ENCODE results near the gene DDX31. TPM values are rescaled to one million over a fixed set of nuclear protein-coding genes. Genes with fewer than 3 reads are reported as not detected.

DDX31 gene
- total RNA-seq, 1 donor from 2014 or later = 15.1 TPM

DNA sequence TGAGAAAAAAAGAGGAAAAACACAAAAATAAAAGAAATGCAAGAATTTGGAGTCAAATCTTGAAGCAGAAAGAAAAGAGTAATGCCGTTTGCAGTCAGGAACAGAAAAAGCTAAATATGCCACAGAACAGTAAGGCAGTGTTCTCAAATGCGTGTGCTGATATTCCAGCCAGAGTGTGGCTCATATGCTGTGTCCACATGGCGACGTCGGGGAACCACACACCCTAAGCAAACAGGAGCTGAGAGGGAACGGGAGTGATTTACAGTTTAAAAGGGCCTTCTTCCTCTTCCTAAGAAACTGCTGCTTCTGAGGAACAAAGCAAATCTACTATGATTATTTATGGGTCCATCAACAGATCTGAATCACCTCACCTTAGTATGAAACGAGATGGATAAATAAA, 42.7 kb downstream of the DDX31 start:
- no peaks in the 10 kb centered on the region for H3K27me3 ChIP-seq (ENCODE audit: control insufficient read depth, insufficient read depth, low read length)
- H3K4me3 ChIP-seq (ENCODE audit: low read depth, low read length) = no peak overlapping the region
- TF ChIP-seq, protein P1, sequence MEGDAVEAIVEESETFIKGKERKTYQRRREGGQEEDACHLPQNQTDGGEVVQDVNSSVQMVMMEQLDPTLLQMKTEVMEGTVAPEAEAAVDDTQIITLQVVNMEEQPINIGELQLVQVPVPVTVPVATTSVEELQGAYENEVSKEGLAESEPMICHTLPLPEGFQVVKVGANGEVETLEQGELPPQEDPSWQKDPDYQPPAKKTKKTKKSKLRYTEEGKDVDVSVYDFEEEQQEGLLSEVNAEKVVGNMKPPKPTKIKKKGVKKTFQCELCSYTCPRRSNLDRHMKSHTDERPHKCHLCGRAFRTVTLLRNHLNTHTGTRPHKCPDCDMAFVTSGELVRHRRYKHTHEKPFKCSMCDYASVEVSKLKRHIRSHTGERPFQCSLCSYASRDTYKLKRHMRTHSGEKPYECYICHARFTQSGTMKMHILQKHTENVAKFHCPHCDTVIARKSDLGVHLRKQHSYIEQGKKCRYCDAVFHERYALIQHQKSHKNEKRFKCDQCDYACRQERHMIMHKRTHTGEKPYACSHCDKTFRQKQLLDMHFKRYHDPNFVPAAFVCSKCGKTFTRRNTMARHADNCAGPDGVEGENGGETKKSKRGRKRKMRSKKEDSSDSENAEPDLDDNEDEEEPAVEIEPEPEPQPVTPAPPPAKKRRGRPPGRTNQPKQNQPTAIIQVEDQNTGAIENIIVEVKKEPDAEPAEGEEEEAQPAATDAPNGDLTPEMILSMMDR (IDR thresholded peaks at IDR 0.05; ENCODE audit: insufficient read depth, low read length, poor library complexity, severe bottlenecking) = no peak
- H3K36me3 ChIP-seq (ENCODE audit: control insufficient read depth, insufficient read depth, low read length) = peaks cover 3% of the 10 kb centered on the region
- no peak for DNase-seq (ENCODE audit: low read depth)

DNA sequence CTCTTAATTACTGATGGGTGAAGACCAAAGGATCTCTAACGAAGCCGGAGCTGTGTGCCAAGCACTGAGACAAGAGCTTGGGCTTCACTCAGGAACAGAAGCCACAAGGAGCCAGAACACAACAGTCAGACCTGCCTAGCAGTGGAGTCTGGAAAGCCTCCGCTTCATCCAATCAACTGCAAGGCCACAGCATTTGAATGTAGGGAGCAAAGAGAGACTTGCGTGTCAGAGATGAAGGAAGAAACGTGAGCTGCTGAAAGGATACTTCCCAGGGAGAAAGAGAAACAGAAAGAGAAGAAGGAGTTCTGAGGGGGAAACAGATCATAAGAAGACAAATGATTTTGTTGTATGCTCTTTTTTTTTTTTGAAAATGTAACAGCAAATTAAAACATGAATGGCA, 43.5 kb downstream of the DDX31 start:
- no peak for DNase-seq (ENCODE audit: low read depth)
- TF ChIP-seq, protein P1 (IDR thresholded peaks at IDR 0.05; ENCODE audit: insufficient read depth, low read length, poor library complexity, severe bottlenecking) = no peak
- Histone ChIP-seq H3K36me3 (ENCODE audit: control insufficient read depth, insufficient read depth, low read length) (peaks cover 3% of the 10 kb centered on the region), H3K4me3 (ENCODE audit: low read depth, low read length) (no peak overlapping the region), H3K27me3 (ENCODE audit: control insufficient read depth, insufficient read depth, low read length) (no peaks in the 10 kb centered on the region)

DNA sequence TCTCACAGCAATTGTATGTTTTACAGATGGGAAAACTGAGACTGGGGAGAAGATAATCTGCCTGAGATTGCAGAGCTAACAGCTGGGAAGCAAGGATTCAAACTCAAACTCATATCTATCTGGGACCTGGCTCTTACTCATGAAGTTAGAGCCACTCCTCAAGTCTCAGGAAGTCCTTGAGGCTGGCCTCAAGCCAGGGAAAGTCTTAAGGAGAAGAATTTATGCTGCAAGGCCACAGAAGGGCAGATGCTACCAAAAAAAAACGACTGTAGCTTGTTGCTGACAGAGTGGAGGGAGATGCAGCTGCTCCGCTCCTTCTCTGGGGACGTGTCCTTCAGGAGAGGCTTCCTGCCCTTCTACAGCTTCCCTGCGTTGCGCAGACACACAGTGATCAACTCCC, 47.6 kb downstream of the DDX31 start:
- Histone ChIP-seq H3K36me3 (ENCODE audit: control insufficient read depth, insufficient read depth, low read length) (peaks cover 1% of the 10 kb centered on the region), H3K4me3 (ENCODE audit: low read depth, low read length) (no peak overlapping the region), H3K27me3 (ENCODE audit: control insufficient read depth, insufficient read depth, low read length) (no peaks in the 10 kb centered on the region)
- TF ChIP-seq, protein P1 (IDR thresholded peaks at IDR 0.05; ENCODE audit: insufficient read depth, low read length, poor library complexity, severe bottlenecking) = no peak
- DNase-seq (ENCODE audit: low read depth) = no peak

DNA sequence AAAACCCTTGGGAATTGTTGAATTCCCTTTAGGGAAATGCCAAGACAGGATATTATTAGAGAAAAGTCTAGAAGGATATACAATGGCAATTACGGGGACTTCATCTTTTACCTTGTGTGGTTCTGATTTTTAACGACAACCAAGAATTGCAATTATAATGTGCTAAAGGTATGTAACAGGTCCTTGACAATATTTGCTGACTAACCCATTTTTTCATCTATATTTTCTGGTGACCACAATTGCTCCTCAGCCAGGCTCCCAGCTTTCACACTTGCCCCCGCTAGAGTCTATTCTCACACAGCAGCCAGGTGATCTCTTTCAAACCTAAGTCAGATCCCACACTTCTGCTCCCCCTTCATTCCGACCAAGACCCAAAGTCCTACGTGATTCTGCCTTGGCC, 53.1 kb downstream of the DDX31 start:
- H3K4me3 ChIP-seq (ENCODE audit: low read depth, low read length) = no peak overlapping the region
- DNase-seq (ENCODE audit: low read depth) = no peak
- H3K27me3 ChIP-seq (ENCODE audit: control insufficient read depth, insufficient read depth, low read length) = no peaks in the 10 kb centered on the region
- no peaks in the 10 kb centered on the region for H3K36me3 ChIP-seq (ENCODE audit: control insufficient read depth, insufficient read depth, low read length)
- TF ChIP-seq, protein P1 (IDR thresholded peaks at IDR 0.05; ENCODE audit: insufficient read depth, low read length, poor library complexity, severe bottlenecking) = no peak

DNA sequence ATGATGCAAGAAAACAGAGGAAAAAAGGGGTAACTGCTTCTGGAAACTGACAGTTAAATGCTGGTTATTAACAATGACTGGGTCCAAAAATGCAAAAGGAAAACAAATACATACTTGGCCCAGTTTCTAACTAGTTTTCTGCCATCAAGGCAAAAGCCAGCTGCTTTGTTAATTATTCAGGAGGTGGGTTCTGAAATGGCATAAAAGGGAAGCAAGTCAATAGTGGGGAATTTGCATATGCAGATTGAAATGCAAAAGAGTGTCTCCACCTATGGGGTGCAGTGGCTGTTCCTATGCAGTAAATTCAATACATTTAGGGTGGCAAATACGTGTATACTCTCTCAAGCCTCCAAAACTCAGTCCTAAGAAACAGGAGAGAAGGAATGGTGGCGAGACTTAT, 54.0 kb downstream of the DDX31 start:
- peaks cover 2% of the 10 kb centered on the region for H3K36me3 ChIP-seq (ENCODE audit: control insufficient read depth, insufficient read depth, low read length)

DNA sequence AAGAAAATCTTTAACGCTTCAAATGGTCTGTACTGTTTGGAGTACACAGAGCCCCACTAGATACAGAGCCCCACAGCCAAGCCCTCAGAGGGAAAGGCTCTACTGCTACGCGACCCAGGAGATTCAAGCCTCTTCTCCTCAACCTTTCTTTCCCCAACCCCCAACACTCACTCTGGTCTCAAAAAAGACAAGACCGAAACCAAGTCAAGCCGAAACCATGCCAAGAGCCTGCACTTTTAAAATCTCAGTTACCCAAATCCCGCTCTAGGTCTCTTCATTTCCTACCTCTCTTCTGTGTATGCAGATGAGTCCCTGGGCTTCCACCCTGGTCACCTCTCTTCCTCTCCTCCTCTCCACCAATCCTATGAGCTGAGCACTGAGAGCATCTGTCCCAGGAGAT, 55.5 kb downstream of the DDX31 start:
- TF ChIP-seq, protein P1 (IDR thresholded peaks at IDR 0.05; ENCODE audit: insufficient read depth, low read length, poor library complexity, severe bottlenecking) = no peak
- Histone ChIP-seq H3K4me3 (ENCODE audit: low read depth, low read length) (no peak overlapping the region), H3K27me3 (ENCODE audit: control insufficient read depth, insufficient read depth, low read length) (no peaks in the 10 kb centered on the region), H3K36me3 (ENCODE audit: control insufficient read depth, insufficient read depth, low read length) (peaks cover 2% of the 10 kb centered on the region)
- DNase-seq (ENCODE audit: low read depth) = no peak

More for the DNA sequence above, 54.0 kb downstream of the DDX31 start:
- TF ChIP-seq, protein P1 (IDR thresholded peaks at IDR 0.05; ENCODE audit: insufficient read depth, low read length, poor library complexity, severe bottlenecking) = no peak
- Histone ChIP-seq H3K27me3 (ENCODE audit: control insufficient read depth, insufficient read depth, low read length) (no peaks in the 10 kb centered on the region), H3K4me3 (ENCODE audit: low read depth, low read length) (no peak overlapping the region)
- DNase-seq (ENCODE audit: low read depth) = no peak

Data from kidney epithelial cell (primary cell).